Stimulated activated CD4-positive, alpha-beta T cell treated with anti-CD3 and anti-CD28 coated beads, TNF-alpha, amount 100 ng/mL, for 4 hours (primary cell): ENCODE data around the gene KLHL30.
"Not testable (repeated sequence)": the region's sequence is repeated elsewhere in the genome, so short reads cannot be mapped to it uniquely, and the experiment has no call there.

Source experiments
- DNase-seq, 3 experiments: peaks; one replicate each; pipeline ENCODE4 v3.0.0-alpha.2; 2020; ENCODE audit warnings: low read depth in 3 of 3

KLHL30 gene

GRCh38 chr2:238101891-238102841 lies 36.3 kb upstream of the KLHL30 start:
- DNase-seq = no peak

- DNase-seq = no peak
Observed at GRCh38 chr2:238102865-238103264, 35.6 kb upstream of the KLHL30 start.

- DNase-seq = no peak
Observed at GRCh38 chr2:238103465-238104225, 34.8 kb upstream of the KLHL30 start.

- no peak for DNase-seq
Observed at GRCh38 chr2:238104226-238104690, 34.2 kb upstream of the KLHL30 start.

GRCh38 chr2:238104691-238105371 lies 33.6 kb upstream of the KLHL30 start:
- DNase-seq = no peak

GRCh38 chr2:238105506-238106338 lies 32.7 kb upstream of the KLHL30 start:
- no peak for DNase-seq

- no peak for DNase-seq
Observed at GRCh38 chr2:238106339-238106697, 32.1 kb upstream of the KLHL30 start.

- DNase-seq = no peak
Observed at GRCh38 chr2:238106698-238107524, 31.6 kb upstream of the KLHL30 start.

- DNase-seq = no peak
Observed at GRCh38 chr2:238107525-238108422, 30.7 kb upstream of the KLHL30 start.

GRCh38 chr2:238108423-238109183 lies 29.9 kb upstream of the KLHL30 start:
- no peak for DNase-seq

- DNase-seq = no peak
Observed at GRCh38 chr2:238113611-238114010, 24.9 kb upstream of the KLHL30 start.

GRCh38 chr2:238114331-238114841 lies 24.1 kb upstream of the KLHL30 start:
- no peak for DNase-seq

- DNase-seq = no peak
Observed at GRCh38 chr2:238114851-238115660, 23.4 kb upstream of the KLHL30 start.

- DNase-seq = not testable (repeated sequence)
Observed at GRCh38 chr2:238115709-238116108, 22.8 kb upstream of the KLHL30 start.

- no peak for DNase-seq
Observed at GRCh38 chr2:238116298-238117198, 21.9 kb upstream of the KLHL30 start.
